Astrocyte (in vitro differentiated cells and primary cell): ENCODE measurements around the gene FABP1.

Experiments used
- EZH2 ChIP-seq: IDR thresholded peaks from 2 replicates; pipeline ENCODE4 v1.6.1; 2012; ENCODE audit warnings: mild to moderate bottlenecking, low read length, inconsistent platforms; ENCODE audit not compliant: insufficient read depth
- TF ChIP-seq, protein P1 (sequence below): IDR thresholded peaks from 2 replicates; pipeline ENCODE4 v1.5.1; 2011; ENCODE audit warnings: low read depth, mild to moderate bottlenecking, inconsistent platforms, low read length, moderate library complexity; ENCODE audit not compliant: insufficient read depth

DNA sequence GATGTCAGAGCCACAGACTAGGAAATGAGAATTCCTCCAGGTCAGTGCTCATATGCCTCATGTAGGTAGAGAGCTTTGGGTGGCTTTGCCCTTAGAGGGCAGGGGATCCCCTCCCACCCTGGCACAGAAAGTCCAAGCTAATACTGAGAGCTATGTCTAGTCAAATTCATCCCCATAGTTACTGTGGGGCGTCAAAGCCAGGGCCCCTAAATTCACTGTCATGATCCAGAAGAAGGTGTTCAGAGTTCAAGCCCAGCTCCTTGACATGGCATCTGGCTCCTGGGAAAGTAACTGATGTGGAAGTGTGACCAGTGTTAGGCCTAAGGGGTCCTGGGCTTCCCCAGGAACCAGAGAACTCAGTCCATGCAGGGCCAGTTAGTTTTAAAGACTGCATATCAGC lies 44.1 kb upstream of the FABP1 start:
- TF ChIP-seq, protein P1, sequence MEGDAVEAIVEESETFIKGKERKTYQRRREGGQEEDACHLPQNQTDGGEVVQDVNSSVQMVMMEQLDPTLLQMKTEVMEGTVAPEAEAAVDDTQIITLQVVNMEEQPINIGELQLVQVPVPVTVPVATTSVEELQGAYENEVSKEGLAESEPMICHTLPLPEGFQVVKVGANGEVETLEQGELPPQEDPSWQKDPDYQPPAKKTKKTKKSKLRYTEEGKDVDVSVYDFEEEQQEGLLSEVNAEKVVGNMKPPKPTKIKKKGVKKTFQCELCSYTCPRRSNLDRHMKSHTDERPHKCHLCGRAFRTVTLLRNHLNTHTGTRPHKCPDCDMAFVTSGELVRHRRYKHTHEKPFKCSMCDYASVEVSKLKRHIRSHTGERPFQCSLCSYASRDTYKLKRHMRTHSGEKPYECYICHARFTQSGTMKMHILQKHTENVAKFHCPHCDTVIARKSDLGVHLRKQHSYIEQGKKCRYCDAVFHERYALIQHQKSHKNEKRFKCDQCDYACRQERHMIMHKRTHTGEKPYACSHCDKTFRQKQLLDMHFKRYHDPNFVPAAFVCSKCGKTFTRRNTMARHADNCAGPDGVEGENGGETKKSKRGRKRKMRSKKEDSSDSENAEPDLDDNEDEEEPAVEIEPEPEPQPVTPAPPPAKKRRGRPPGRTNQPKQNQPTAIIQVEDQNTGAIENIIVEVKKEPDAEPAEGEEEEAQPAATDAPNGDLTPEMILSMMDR = no peak
- TF ChIP-seq EZH2 = no peak
